ENCODE results near the gene NIN.

The NIN gene

GRCh38 chr14:50745401-50746058, 85.4 kb downstream of the NIN start:
- H3K27me3 Mint-ChIP-seq, result no peaks in the 10 kb centered on the region
- H3K27ac Mint-ChIP-seq, result peak overlapping the region in 1 of 2 donors; percentile 46
- H3K9me3 Mint-ChIP-seq, result no peaks in the 10 kb centered on the region
- DNase-seq (no peak), ATAC-seq (replicated peaks) (no peak)
- H3K4me1 Mint-ChIP-seq (ENCODE audit: low read depth in 2 of 2), result peaks cover 7 to 32% of the 10 kb centered on the region in 2 donors
- no peak overlapping the region for H3K4me3 Mint-ChIP-seq
- peaks cover 71% of the 10 kb centered on the region for H3K36me3 Mint-ChIP-seq (ENCODE audit: insufficient read depth)

GRCh38 chr14:50744231-50744630, 86.7 kb downstream of the NIN start:
- peaks cover 79% of the 10 kb centered on the region for H3K36me3 Mint-ChIP-seq (ENCODE audit: insufficient read depth)
- ATAC-seq (replicated peaks) (no peak), DNase-seq (no peak)
- peaks cover 10 to 25% of the 10 kb centered on the region in 2 donors for H3K4me1 Mint-ChIP-seq (ENCODE audit: low read depth in 2 of 2)
- H3K27ac Mint-ChIP-seq, result peak overlapping the region in 1 of 2 donors; percentile 48
- H3K9me3 Mint-ChIP-seq, result no peaks in the 10 kb centered on the region
- no peak overlapping the region for H3K4me3 Mint-ChIP-seq
- H3K27me3 Mint-ChIP-seq, result no peaks in the 10 kb centered on the region

- Mint-ChIP-seq H3K27ac (peak overlapping the region in 1 of 2 donors; percentile 89), H3K36me3 (ENCODE audit: insufficient read depth) (peaks cover 89% of the 10 kb centered on the region), H3K4me1 (ENCODE audit: low read depth in 2 of 2) (peaks cover 7 to 14% of the 10 kb centered on the region in 2 donors), H3K4me3 (no peak overlapping the region), H3K9me3 (no peaks in the 10 kb centered on the region), H3K27me3 (no peaks in the 10 kb centered on the region)
- no peak for DNase-seq
- ATAC-seq (replicated peaks), result no peak
These were observed 89.4 kb downstream of the NIN start for GRCh38 chr14:50741567-50741966.

GRCh38 chr14:50740856-50741255, 90.1 kb downstream of the NIN start:
- Mint-ChIP-seq H3K27me3 (no peaks in the 10 kb centered on the region), H3K4me3 (peak overlapping the region in 1 of 2 donors; percentile 33), H3K9me3 (no peaks in the 10 kb centered on the region), H3K4me1 (ENCODE audit: low read depth in 2 of 2) (peaks cover 7 to 14% of the 10 kb centered on the region in 2 donors), H3K27ac (peak overlapping the region; percentile 82 to 89), H3K36me3 (ENCODE audit: insufficient read depth) (peaks cover 89% of the 10 kb centered on the region)
- ATAC-seq (replicated peaks) (no peak), DNase-seq (no peak)

GRCh38 chr14:50739186-50739585, 91.8 kb downstream of the NIN start:
- peaks cover 7 to 14% of the 10 kb centered on the region in 2 donors for H3K4me1 Mint-ChIP-seq (ENCODE audit: low read depth in 2 of 2)
- H3K27ac Mint-ChIP-seq, result peak overlapping the region; percentile 82 to 89
- no peak overlapping the region for H3K4me3 Mint-ChIP-seq

GRCh38 chr14:50736932-50737419, 94.0 kb downstream of the NIN start:
- H3K9me3 Mint-ChIP-seq, result no peaks in the 10 kb centered on the region
- H3K27me3 Mint-ChIP-seq, result no peaks in the 10 kb centered on the region
- H3K36me3 Mint-ChIP-seq (ENCODE audit: insufficient read depth), result peaks cover 98% of the 10 kb centered on the region
- ATAC-seq (replicated peaks) (peak; percentile 83), DNase-seq (peak in 1 of 3 experiments; percentile 22)
- H3K4me1 Mint-ChIP-seq (ENCODE audit: low read depth in 2 of 2), result peaks cover 7 to 14% of the 10 kb centered on the region in 2 donors
- peak overlapping the region in 1 of 2 donors; percentile 22 for H3K4me3 Mint-ChIP-seq
- peak overlapping the region; percentile 55 to 93 for H3K27ac Mint-ChIP-seq

More at GRCh38 chr14:50739186-50739585, 91.8 kb downstream of the NIN start:
- ATAC-seq (replicated peaks), result no peak
- H3K9me3 Mint-ChIP-seq, result no peaks in the 10 kb centered on the region
- peaks cover 95% of the 10 kb centered on the region for H3K36me3 Mint-ChIP-seq (ENCODE audit: insufficient read depth)
- no peak for DNase-seq
- no peaks in the 10 kb centered on the region for H3K27me3 Mint-ChIP-seq

- Mint-ChIP-seq H3K4me3 (no peak overlapping the region), H3K9me3 (no peaks in the 10 kb centered on the region), H3K27ac (peak overlapping the region in 1 of 2 donors; percentile 23), H3K4me1 (ENCODE audit: low read depth in 2 of 2) (peaks cover 0 to 2% of the 10 kb centered on the region in 2 donors), H3K27me3 (no peaks in the 10 kb centered on the region), H3K36me3 (ENCODE audit: insufficient read depth) (peaks cover 98% of the 10 kb centered on the region)
- ATAC-seq (replicated peaks) (no peak), DNase-seq (no peak)
These were observed 95.8 kb downstream of the NIN start for GRCh38 chr14:50734950-50735695.

DNA sequence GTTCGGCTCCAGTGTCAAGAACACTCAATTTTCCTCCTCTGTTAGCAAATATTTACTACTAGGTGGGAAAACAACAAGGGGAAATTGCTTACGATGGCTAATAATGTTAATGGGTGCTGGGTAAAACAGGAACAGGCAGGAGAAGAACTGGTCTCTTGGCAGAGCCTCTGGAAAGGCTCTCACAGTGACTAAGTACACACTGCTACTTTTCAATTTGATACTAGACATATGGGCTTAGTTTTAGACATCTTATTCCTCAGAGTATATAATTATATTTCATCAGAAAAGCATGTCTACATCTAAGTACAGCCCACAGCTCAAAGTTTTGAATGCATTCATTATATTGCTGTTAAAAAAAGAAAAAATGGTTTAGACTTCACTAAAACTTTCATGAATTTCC, 97.5 kb downstream of the NIN start:
- H3K36me3 Mint-ChIP-seq (ENCODE audit: insufficient read depth), result peaks cover 100% of the 10 kb centered on the region
- no peak for DNase-seq
- H3K27me3 Mint-ChIP-seq, result no peaks in the 10 kb centered on the region
- no peak overlapping the region for H3K27ac Mint-ChIP-seq
- peaks cover 1 to 2% of the 10 kb centered on the region in 2 donors for H3K4me1 Mint-ChIP-seq (ENCODE audit: low read depth in 2 of 2)
- H3K4me3 Mint-ChIP-seq, result no peak overlapping the region
- H3K9me3 Mint-ChIP-seq, result no peaks in the 10 kb centered on the region
- no peak for ATAC-seq (replicated peaks)

DNA sequence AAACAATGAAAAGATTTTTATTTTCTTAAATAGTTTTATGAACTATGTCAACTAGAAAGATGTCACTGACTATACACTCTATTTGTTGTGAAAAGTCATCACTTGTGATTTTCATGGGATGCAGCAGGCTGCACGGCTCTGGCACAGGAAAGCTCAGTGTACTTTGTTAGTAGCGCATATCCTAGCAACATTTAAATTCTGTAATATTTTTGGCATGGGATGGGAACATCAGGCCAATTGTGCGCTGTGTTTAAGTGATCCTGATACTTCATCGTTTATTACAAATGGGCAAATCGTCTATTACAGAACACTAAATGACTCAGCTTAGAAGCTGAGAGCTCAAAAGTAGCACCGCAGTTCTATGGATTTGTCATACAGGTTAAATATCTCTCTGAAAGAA, 102.1 kb downstream of the NIN start:
- H3K36me3 Mint-ChIP-seq (ENCODE audit: insufficient read depth), result peaks cover 97% of the 10 kb centered on the region
- no peaks in the 10 kb centered on the region for H3K27me3 Mint-ChIP-seq
- ATAC-seq (replicated peaks) (no peak), DNase-seq (no peak)
- peaks cover 10 to 24% of the 10 kb centered on the region in 2 donors for H3K4me1 Mint-ChIP-seq (ENCODE audit: low read depth in 2 of 2)
- H3K27ac Mint-ChIP-seq, result peak overlapping the region in 1 of 2 donors; percentile 75
- H3K4me3 Mint-ChIP-seq, result no peak overlapping the region
- H3K9me3 Mint-ChIP-seq, result no peaks in the 10 kb centered on the region

GRCh38 chr14:50726372-50727107, 104.4 kb downstream of the NIN start:
- peak overlapping the region; percentile 4 to 67 for H3K4me3 Mint-ChIP-seq
- peak overlapping the region; percentile 72 to 95 for H3K27ac Mint-ChIP-seq
- no peaks in the 10 kb centered on the region for H3K27me3 Mint-ChIP-seq
- no peaks in the 10 kb centered on the region for H3K9me3 Mint-ChIP-seq
- DNase-seq (no peak), ATAC-seq (replicated peaks) (peak; percentile 96)
- H3K4me1 Mint-ChIP-seq (ENCODE audit: low read depth in 2 of 2), result peaks cover 10 to 24% of the 10 kb centered on the region in 2 donors
- H3K36me3 Mint-ChIP-seq (ENCODE audit: insufficient read depth), result peaks cover 90% of the 10 kb centered on the region

GRCh38 chr14:50725761-50726160, 105.2 kb downstream of the NIN start:
- DNase-seq (no peak), ATAC-seq (replicated peaks) (no peak)
- H3K4me3 Mint-ChIP-seq, result peak overlapping the region in 1 of 2 donors; percentile 67
- H3K27me3 Mint-ChIP-seq, result no peaks in the 10 kb centered on the region
- no peaks in the 10 kb centered on the region for H3K9me3 Mint-ChIP-seq
- H3K36me3 Mint-ChIP-seq (ENCODE audit: insufficient read depth), result peaks cover 88% of the 10 kb centered on the region
- peak overlapping the region; percentile 72 to 95 for H3K27ac Mint-ChIP-seq
- peaks cover 10 to 24% of the 10 kb centered on the region in 2 donors for H3K4me1 Mint-ChIP-seq (ENCODE audit: low read depth in 2 of 2)

GRCh38 chr14:50719911-50720759, 110.8 kb downstream of the NIN start:
- DNase-seq (no peak), ATAC-seq (replicated peaks) (no peak)
- H3K4me3 Mint-ChIP-seq, result no peak overlapping the region
- H3K27ac Mint-ChIP-seq, result peak overlapping the region in 1 of 2 donors; percentile 64
- peaks cover 33% of the 10 kb centered on the region for H3K36me3 Mint-ChIP-seq (ENCODE audit: insufficient read depth)
- H3K9me3 Mint-ChIP-seq, result no peaks in the 10 kb centered on the region
- no peaks in the 10 kb centered on the region for H3K27me3 Mint-ChIP-seq
- H3K4me1 Mint-ChIP-seq (ENCODE audit: low read depth in 2 of 2), result no peaks in the 10 kb centered on the region

All from effector memory CD8-positive, alpha-beta T cell (primary cell).